G401.6 (cell line): ENCODE results near the gene HAND2.

Source experiments
- FAIRE-seq: peaks from 2 replicates; lab custom pipeline; 2012; peaks lifted over from hg19 to GRCh38; lab: Jason Lieb, UNC

Gene HAND2

GRCh38 chr4:173501592-173502150 lies 28.4 kb downstream of the HAND2 start:
- FAIRE-seq, result no peak

GRCh38 chr4:173500841-173501591 lies 29.0 kb downstream of the HAND2 start:
- no peak for FAIRE-seq

- FAIRE-seq, result no peak
Measured at GRCh38 chr4:173499658-173500535, 30.1 kb downstream of the HAND2 start.

- FAIRE-seq, result no peak
Measured at GRCh38 chr4:173498771-173499170, 31.3 kb downstream of the HAND2 start.

DNA sequence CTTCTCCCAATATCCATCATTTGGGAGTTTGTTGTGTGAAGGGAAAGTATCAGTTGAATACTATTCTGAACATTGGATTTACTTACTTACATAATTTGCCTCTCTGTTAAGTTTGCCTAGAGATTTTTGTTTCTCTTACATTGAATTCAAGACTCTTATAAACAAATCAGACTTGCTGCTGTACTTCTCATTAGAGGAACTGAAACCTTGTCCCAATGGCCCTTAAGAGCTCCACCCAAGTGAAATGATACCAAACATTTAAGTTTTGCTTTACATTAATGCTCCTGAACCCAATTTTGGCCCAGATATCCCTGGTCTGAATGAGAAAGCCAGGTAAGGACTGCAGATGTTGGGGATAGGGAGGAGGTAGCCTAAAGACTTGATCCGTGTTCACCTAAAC lies 32.0 kb downstream of the HAND2 start:
- no peak for FAIRE-seq

- no peak for FAIRE-seq
Measured at GRCh38 chr4:173494013-173494970, 35.7 kb downstream of the HAND2 start.

GRCh38 chr4:173493041-173493440 lies 37.0 kb downstream of the HAND2 start:
- no peak for FAIRE-seq

DNA sequence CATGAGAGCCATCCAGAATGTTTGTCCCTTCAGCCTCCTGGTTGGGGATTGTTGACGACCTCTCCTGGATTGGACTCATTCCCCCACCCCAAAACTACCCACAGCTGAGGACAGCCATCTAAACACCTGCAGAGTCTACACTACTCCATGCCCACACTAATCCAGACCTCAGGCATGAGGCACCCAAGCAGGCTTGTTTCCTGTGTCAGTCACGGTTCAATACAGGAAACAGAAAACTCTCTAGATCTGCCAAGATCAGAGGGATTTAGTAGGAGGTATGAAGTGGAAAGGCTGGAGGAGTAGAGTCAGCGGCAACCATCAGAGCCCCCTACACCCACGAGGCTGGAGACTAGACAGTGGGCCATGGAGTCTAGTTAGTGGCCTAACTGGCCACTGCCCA lies 37.7 kb downstream of the HAND2 start:
- no peak for FAIRE-seq

DNA sequence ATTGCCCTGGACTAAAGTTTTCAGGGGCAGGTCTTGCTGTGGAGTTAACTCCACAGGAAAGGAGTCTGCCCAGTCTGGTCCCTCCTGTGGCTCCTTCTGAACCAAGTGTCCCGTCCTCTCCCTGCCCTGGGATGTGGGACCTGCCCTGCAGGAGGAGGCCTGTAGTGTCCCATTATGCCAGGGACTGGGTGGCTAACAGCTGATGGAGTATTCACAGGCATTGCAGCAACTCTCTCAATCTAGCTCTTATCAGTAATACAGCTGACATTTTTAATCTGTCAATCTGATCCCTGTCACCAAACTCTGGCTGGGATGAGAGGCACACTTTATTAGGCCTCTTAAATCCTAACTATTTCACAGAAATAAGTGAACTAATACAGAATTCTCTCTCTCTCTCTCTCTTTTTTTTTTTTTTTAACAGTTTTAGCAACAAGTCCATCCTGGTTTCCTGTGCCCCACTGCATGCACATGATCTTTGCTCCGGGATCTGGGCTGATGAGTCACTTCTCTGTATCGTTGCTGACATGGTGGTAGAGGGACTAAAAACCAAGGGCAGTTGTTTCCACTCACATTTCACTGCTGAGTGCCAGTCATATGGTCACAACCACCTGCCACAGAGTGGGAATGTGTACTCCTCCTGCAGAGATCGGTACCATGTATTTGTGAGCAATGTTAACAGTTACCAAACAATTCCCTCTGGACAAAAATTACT lies 39.1 kb downstream of the HAND2 start:
- FAIRE-seq, result no peak

GRCh38 chr4:173490256-173490655 lies 39.8 kb downstream of the HAND2 start:
- FAIRE-seq, result no peak

DNA sequence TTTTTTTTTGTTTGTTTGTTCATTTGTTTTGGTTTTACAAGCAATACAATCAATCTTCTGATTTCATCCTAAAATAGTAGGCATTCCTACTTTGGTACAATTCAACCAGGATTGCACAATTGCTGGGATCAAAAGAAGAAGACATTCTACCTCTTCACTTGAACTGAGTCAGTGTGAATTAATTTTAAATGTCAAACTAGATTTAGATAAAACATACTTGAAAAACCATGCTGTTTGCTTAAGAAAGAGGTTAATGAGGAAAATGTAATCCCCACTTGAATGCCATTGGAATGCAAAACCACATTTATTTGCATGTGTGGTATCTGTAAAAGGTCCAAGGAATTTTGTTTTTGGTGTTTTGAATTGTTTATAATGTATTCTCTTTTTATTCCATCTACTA lies 40.5 kb downstream of the HAND2 start:
- FAIRE-seq, result no peak

- no peak for FAIRE-seq
Measured at GRCh38 chr4:173488656-173489055, 41.4 kb downstream of the HAND2 start.

- FAIRE-seq, result no peak
Measured at GRCh38 chr4:173488074-173488473, 42.0 kb downstream of the HAND2 start.

DNA sequence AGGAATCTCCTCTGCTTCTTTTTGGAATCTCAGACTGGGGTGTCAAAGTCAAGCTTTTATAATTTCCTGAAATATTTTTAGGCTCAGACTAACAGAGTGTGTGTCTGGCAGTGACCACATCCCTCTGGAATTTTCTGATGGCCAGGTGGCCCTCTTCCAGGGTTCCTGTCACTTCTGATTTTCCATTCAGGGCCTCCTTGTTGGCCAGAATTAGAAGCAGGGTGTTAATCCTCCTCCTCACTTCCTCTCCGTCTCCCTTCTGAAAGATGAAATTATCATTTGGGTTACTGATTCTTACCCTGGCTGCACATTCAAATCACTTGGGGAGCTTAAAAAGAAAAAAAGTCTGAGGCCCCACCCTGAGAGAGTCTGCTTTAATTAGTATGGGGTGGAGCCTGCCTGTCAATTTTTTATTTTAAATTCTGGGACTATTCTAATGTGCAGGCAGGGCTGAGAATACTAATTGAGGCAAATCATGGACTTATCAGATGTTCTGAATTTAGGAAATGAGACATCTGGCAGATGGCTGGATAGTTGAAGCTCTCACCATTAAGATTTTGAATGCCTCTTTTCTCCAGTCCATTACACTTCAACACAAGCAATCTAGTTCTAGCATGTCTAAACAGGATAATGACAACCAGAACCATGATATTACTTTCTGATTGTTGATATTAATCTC lies 43.2 kb downstream of the HAND2 start:
- FAIRE-seq, result no peak

DNA sequence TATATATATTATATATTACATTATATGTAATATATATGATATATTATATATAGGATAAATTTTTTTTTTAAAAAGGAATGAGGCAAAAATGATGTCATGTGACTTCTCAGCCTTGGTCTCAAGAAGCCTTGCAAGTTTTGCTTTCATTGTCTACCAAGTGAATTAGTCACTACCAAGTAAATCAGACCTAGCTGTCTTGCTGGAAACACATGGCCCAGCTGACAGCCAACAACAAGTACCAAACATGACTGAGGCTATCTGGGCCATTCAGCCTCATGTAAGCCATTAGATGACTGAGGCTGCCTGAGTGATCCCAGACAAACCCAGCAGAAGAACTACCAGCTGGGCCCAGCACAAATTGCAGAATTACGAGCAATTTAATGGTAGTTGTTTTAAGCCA lies 44.9 kb downstream of the HAND2 start:
- no peak for FAIRE-seq

DNA sequence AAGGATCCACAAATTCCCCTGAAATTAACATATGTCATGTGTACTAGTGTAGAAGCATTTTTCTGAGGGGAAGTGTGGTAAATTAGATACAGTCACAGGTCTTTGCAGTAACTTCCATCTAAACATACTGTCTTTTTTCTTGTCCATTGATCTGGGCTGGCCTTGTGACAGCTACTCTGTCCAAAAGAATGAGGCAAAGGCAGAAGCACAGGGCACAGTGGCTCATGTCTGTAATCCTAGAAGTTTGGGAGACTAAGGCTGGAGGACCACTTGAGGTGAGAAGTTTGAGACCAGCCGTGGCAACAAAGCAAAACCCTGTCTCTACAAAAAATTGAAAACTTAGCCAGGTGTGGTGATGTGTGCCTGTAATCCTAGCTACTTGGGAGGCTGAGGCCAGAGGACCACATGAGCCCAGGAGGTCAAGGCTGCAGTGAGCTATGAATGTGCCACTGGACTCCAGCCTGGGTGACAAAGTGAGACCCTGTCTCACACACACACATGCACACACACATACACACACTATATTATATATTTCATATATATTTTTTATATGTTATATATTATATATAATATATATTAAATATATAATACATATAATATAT lies 47.6 kb downstream of the HAND2 start:
- no peak for FAIRE-seq

DNA sequence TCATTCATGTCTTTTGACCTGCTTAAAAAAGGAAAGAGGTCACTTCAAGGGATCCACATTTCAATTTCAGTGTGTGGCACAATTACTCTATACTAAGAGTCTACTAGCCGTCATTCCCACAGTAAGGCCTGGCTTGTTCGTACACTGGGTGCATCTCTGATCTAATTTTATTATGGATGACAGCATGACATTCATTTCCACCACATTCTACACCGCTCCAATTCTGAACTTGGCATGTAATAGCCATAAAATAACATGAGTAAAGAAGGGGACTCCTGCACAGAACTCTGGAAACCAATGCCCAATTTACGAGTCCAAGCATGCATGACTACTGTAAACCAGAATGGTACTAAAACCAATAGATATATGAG lies 51.1 kb downstream of the HAND2 start:
- no peak for FAIRE-seq

DNA sequence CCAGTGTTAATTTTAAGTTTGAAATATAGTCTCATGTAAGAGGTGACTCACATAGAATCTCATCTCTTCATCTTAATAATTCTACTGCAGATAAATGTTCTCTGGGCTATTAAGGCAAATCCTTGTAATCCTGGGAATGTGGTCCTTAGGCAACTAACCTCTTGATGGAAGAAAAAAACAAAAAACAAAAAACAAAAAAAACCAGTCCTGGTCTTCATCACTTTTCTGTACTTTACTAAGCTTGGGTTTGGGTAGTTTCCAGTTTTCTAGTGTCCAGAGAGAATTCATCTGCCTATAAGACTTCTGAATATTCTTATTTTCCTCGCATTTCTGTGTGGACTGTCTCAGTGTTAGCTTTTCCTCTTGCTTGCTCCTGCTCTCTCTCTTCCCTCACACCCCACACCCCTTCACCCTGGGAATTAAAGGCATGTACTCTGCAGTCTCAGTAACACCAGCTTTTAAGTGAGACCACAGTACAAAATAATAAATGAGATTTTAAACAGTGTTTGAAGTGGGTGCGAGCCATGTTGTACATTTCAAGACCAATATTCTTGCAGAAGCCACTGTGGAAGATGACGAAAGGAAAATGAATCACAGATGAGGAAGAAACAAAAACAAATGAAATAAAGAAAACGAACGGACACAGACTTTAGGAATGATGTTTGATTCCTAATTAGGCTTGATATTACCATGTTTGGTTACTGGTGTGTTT lies 51.7 kb downstream of the HAND2 start:
- no peak for FAIRE-seq

GRCh38 chr4:173477016-173477415 lies 53.0 kb downstream of the HAND2 start:
- no peak for FAIRE-seq
